Brain microvascular endothelial cell (primary cell): ENCODE data around the gene ANKRD11.

Experiments used
- DNase-seq: peaks from one replicate; pipeline ENCODE4 v3.0.0-alpha.2; 2020
- H3K27ac ChIP-seq: fragments of 250-450 bp; sonication (Bioruptor Pico); 2 replicates; pipeline ENCODE4 v1.5.1; 2020; ENCODE audit warnings: mild to moderate bottlenecking, moderate library complexity
- H3K27me3 ChIP-seq: fragments of 250-450 bp; sonication (Bioruptor Pico); replicated peaks from 2 replicates; pipeline ENCODE4 v1.5.1; 2020; ENCODE audit warnings: mild to moderate bottlenecking
- H3K36me3 ChIP-seq: fragments of 250-450 bp; sonication (Bioruptor Pico); replicated peaks from 2 replicates; pipeline ENCODE4 v1.5.1; 2020; ENCODE audit warnings: mild to moderate bottlenecking
- H3K4me3 ChIP-seq: 2 replicates; pipeline ENCODE4 v1.5.1; 2011; ENCODE audit warnings: low read depth, mild to moderate bottlenecking, control low read depth, low read length, moderate library complexity
- in situ Hi-C: cut with HindIII; loops from 2 replicates; pipeline ENCODE4 v1.10.0; 2017; ENCODE audit warnings: low sequenced_read_pairs, low pct_ligation_motif_present
- TF ChIP-seq, protein P1 (sequence below): IDR thresholded peaks from 2 replicates; pipeline ENCODE4 v1.5.1; 2011; ENCODE audit warnings: low read depth, mild to moderate bottlenecking, moderate library complexity, low read length, control low read depth, inconsistent platforms; ENCODE audit errors: missing control alignments

The ANKRD11 gene

DNA sequence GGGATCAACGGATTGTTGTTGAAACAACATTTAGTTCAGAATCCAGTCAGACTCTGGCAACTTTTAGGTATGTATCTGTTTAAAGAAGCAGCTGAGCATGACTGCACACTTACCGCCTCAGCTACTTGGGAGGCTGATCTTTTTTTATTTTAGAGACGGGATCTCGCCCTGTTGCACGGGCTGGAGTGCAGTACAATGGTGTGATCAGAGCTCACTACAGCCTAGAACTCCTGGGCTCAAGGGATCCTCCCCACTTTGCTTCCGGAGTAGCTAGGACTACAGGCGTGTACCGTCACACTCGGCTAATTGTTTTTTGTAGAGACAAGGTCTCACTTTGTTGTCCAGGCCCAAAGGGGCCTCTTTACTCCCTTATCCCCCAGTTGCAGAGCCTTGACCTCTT, 20.2 kb upstream of the ANKRD11 start:
- no peak overlapping the region for H3K27ac ChIP-seq
- TF ChIP-seq, protein P1, sequence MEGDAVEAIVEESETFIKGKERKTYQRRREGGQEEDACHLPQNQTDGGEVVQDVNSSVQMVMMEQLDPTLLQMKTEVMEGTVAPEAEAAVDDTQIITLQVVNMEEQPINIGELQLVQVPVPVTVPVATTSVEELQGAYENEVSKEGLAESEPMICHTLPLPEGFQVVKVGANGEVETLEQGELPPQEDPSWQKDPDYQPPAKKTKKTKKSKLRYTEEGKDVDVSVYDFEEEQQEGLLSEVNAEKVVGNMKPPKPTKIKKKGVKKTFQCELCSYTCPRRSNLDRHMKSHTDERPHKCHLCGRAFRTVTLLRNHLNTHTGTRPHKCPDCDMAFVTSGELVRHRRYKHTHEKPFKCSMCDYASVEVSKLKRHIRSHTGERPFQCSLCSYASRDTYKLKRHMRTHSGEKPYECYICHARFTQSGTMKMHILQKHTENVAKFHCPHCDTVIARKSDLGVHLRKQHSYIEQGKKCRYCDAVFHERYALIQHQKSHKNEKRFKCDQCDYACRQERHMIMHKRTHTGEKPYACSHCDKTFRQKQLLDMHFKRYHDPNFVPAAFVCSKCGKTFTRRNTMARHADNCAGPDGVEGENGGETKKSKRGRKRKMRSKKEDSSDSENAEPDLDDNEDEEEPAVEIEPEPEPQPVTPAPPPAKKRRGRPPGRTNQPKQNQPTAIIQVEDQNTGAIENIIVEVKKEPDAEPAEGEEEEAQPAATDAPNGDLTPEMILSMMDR: no peak
- H3K4me3 ChIP-seq: no peak overlapping the region
- peaks cover 43% of the 10 kb centered on the region for H3K36me3 ChIP-seq
- DNase-seq: no peak
- H3K27me3 ChIP-seq: no peaks in the 10 kb centered on the region
- in situ Hi-C loops: no loop called here

GRCh38 chr16:89507834-89508590, 17.7 kb upstream of the ANKRD11 start, which contains the start of gene SPG7:
Gene SPG7, plus strand, starts transcription at chr16:89508403. Its CDS starts 15 bp downstream, at chr16:89508418.
- peak; percentile 65 for DNase-seq
- peaks cover 27% of the 10 kb centered on the region for H3K36me3 ChIP-seq
- H3K27ac ChIP-seq: peak within 1 kb of the TSS; percentile 95
- in situ Hi-C loops: no loop called here
- TF ChIP-seq, protein P1: no peak
- H3K4me3 ChIP-seq: peak within 1 kb of the TSS; percentile 78
- no peaks in the 10 kb centered on the region for H3K27me3 ChIP-seq

DNA sequence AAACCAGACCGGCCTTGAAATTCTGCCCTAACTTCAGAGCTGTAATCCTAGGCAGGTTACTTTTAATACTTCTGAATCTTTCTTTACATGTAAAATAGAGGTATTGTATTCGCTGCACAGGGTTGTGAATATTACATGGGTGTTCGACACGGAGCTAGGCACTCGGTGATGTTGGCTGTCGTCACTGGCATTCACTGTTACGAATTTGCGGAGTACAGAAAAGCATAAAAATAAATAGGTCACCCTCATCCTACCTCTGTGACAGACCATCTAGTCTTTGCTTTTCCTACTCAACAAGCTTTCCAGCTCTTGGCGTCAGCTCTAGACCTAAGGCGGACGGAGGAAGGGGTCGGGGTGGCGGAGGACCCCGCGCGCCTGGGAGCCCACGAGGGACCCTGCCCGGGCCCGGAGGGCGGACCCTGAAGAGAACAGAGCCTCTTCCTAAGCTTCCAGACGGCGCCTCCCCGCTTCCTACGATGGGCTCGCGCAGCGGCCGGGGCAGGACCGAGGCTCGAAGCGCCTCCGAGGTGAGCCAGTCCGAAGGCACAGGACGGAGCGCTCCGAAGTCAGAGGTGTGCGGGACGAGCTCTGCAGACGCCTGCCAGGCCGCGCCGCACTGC, 17.0 kb upstream of the ANKRD11 start:
- peak overlapping the region; percentile 95 for H3K27ac ChIP-seq
- no peak for DNase-seq
- no peaks in the 10 kb centered on the region for H3K27me3 ChIP-seq
- peak overlapping the region; percentile 78 for H3K4me3 ChIP-seq
- TF ChIP-seq, protein P1: no peak
- in situ Hi-C loops: no loop called here
- H3K36me3 ChIP-seq: peaks cover 20% of the 10 kb centered on the region

DNA sequence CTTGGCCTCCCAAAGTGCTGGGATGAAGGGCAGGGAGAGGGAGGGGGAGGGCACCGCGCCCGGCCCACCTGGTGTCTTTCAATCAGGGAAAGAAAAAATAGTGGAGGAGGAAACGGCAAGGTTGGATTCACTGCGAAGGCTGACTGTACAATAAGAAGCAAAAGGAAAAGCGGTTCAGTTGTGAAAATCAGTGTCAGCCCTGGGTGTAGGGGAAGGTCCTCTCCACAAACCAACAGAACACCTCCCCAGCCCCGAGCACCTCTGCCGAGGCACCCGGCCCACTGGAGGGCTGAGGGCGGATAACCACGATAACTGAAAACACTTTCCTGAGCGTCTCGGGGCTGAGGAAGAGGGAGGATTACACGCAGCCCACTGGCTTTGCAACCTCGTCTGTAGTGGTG, 16.4 kb upstream of the ANKRD11 start:
- H3K27ac ChIP-seq: peak overlapping the region; percentile 95
- TF ChIP-seq, protein P1: no peak
- no peak for DNase-seq
- peaks cover 14% of the 10 kb centered on the region for H3K36me3 ChIP-seq
- H3K27me3 ChIP-seq: no peaks in the 10 kb centered on the region
- peak overlapping the region; percentile 78 for H3K4me3 ChIP-seq
- in situ Hi-C loops: no loop called here

DNA sequence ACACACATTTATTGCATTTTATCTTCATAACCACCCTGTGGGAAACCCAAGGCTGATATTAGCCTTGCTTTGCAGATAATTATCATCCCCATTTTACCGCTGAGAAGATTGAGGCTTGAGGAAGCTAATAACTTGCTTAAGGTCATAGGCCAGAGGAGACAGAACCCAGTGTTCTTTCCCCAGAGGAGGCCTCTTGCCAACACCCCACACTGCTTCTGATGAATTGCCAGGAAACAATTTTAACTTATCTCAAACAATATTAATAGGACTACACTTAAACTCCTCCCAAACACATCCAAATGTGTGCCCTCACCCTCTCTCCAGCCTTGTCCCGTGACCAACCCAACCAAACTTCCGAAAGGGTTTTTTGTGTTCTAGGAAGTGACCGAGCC, 15.7 kb upstream of the ANKRD11 start:
- Histone ChIP-seq H3K27ac (peak overlapping the region; percentile 70), H3K4me3 (no peak overlapping the region), H3K36me3 (peaks cover 7% of the 10 kb centered on the region), H3K27me3 (no peaks in the 10 kb centered on the region)
- no peak for DNase-seq
- in situ Hi-C loops: no loop called here
- TF ChIP-seq, protein P1: no peak
